ENCODE measurements around the gene INTS11.

The INTS11 gene

GRCh38 chr1:1357871-1358432 lies 33.5 kb upstream of the INTS11 start:
- DNase-seq (ENCODE audit: low read depth), result no peak

- no peak for DNase-seq (ENCODE audit: low read depth)
Observed at GRCh38 chr1:1356796-1357401, 32.4 kb upstream of the INTS11 start.

- DNase-seq (ENCODE audit: low read depth), result no peak
Observed at GRCh38 chr1:1356166-1356795, 31.8 kb upstream of the INTS11 start.

DNA sequence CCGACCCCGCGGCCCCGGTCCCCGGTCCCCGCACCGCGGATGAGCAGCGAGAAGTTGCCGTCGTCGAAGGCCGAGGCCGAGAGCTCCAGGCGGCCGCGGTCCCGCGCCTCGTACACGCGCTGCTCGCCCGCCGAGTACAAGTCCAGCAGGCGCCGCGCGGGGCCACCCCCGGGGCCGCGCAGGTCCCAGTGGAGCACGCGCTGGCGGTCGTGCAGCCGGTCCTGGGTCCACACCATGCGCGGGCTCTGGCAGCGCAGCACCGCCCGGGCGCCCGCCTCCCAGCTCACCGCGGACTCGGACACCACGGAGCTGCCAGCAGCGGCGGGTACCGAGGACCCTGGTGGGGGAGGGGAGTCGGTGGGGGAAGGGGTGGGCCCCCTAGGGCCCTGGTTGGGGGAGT lies 31.0 kb upstream of the INTS11 start:
- DNase-seq (ENCODE audit: low read depth), result no peak

- DNase-seq (ENCODE audit: low read depth), result no peak
Observed at GRCh38 chr1:1354271-1355247, 30.1 kb upstream of the INTS11 start.

- no peak for DNase-seq (ENCODE audit: low read depth)
Observed at GRCh38 chr1:1353389-1354151, 29.1 kb upstream of the INTS11 start.

DNA sequence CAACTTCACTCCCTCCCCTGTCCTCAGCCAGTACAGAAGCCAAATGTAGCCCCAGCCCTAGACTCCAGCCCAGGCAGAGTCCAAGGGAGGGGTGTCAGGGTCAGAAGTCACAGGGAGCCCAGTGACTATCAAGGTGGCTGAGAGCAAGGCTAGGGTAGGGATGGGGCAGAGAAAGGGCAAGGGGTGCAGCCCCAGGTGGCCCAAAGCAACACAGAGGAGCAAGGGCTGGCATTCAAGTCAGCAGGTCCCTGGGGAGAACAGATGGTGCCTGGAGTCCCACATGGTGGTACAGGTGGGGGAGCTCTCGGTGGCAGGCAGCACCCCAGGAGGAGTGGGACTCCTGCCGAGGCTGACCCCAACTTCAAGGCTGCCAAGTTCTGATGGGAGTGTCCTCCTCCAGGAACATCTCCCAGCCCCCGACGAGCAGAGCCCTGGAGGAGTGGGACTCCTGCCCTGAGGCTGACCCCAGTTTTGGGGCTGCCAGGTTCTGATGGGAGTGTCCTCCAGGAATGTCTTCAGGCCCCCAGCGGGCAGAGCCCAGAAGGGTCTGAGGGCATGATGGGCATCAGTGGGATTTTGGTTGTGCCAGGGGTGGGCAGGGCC lies 28.4 kb upstream of the INTS11 start:
- DNase-seq (ENCODE audit: low read depth), result no peak

DNA sequence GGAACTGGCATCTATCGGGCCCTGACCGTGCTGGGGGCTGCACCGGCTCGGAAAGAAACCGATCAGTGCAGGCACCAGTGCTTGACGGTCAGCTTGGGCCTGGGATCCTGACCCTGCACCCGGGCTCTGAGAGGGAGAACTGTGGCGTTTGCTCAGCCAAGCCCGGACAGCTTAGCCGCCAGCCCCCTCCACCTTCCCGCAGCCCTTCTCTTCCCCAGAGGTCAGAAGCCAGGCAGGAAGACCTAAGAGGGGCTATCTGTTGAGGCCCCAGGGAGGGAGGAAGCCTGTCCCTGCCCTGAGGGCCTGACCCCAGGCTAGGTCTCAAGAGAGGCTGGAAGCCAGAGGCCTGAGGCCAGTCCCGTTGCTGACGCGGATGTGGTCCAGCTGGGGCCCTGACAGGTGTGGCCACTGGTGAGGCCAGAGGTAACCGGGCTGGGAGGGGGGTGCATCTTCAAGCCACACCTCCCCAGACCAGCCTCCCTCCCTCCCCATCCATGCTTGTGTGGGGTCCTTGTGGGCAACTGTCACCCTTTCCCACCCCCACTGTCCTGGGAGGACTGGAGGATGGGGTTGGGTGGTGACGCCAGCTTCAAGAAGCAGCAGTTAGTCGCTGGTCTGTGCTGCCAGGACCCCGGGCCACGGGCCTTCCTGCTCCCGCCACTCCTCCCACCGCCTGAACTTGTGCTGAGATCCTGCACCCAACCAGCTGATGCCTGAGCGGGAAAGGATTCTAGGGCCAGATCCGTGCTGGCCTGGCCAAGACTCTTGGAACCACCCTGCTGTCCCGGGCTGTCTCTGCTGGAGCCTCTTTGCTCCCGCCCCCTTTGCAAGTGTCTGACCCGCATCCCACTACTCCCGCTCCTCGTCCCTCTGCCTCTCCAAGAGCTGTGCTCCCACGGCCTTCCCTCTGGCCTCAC lies 27.3 kb upstream of the INTS11 start:
- DNase-seq (ENCODE audit: low read depth), result no peak

- DNase-seq (ENCODE audit: low read depth), result peak; percentile 63
Observed at GRCh38 chr1:1349256-1350012, 25.0 kb upstream of the INTS11 start, which contains the start of gene DVL1. TSS of gene DVL1 (minus strand) at chr1:1349418. CDS start at chr1:1349065, 353 bp downstream.

- no peak for DNase-seq (ENCODE audit: low read depth)
Observed at GRCh38 chr1:1348420-1349255, 24.2 kb upstream of the INTS11 start.

- no peak for DNase-seq (ENCODE audit: low read depth)
Observed at GRCh38 chr1:1347663-1348419, 23.4 kb upstream of the INTS11 start.

DNA sequence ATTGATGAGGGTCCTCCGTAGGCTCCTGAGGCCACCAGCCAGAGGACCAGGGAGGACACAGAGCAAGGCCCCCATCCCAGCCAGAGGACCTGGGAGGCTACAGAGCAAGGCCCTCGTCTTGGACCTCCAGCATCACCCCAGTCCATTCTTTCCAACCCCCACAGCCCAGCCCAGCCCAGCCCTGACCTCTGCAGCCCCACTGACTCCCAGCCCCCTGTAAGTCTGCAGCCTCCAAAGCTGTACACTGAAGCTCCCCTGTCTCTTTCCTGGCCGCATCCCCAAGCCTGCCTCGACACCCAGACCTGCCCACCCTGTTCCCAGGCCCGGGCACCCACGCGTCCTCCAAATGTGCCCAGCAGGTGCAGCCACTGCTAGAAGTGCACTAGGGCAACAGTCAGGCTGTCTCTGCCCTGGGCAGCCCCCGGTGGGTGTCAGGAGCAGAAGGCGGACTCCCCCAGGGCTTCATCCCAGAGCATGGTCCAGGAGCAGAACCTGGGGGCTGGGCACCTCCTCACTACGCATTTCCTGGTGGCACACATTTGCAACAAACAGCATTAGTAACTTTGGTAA lies 22.7 kb upstream of the INTS11 start:
- DNase-seq (ENCODE audit: low read depth), result no peak

- DNase-seq (ENCODE audit: low read depth), result no peak
Observed at GRCh38 chr1:1346501-1346890, 22.0 kb upstream of the INTS11 start.

- no peak for DNase-seq (ENCODE audit: low read depth)
Observed at GRCh38 chr1:1345860-1346500, 21.5 kb upstream of the INTS11 start.

GRCh38 chr1:1345384-1345783 lies 20.9 kb upstream of the INTS11 start:
- DNase-seq (ENCODE audit: low read depth), result no peak

- DNase-seq (ENCODE audit: low read depth), result peak; percentile 20
Observed at GRCh38 chr1:1344655-1345361, 20.3 kb upstream of the INTS11 start.
